GM12892 (cell line): ENCODE results near the gene CDC14A.

ENCODE experiments used
- DNase-seq: peaks from one replicate; pipeline ENCODE4 v3.0.0; 2011; ENCODE audit not compliant: insufficient read length
- FAIRE-seq: peaks from 2 replicates; lab custom pipeline; 2011; peaks lifted over from hg19 to GRCh38; lab: Jason Lieb, UNC
- POLR2A ChIP-seq: IDR thresholded peaks from 2 replicates; pipeline ENCODE4 v1.6.1; 2011; ENCODE audit warnings: low read depth, low read length, control low read depth
- POLR2AphosphoS5 ChIP-seq: IDR thresholded peaks from 2 replicates; pipeline ENCODE4 v1.6.1; 2011; ENCODE audit warnings: low read depth, low read length, control low read depth
- TAF1 ChIP-seq: IDR thresholded peaks from 2 replicates; pipeline ENCODE4 v1.6.1; 2011; ENCODE audit warnings: low read depth, mild to moderate bottlenecking, control low read depth, low read length, borderline replicate concordance

Gene CDC14A

GRCh38 chr1:100528871-100529270 is 176.6 kb downstream of the CDC14A start:
- DNase-seq (no peak), FAIRE-seq (no peak)
- TF ChIP-seq POLR2A (no peak), POLR2AphosphoS5 (no peak), TAF1 (no peak)

GRCh38 chr1:100530141-100530540 is 177.8 kb downstream of the CDC14A start:
- FAIRE-seq (no peak), DNase-seq (no peak)
- TF ChIP-seq POLR2AphosphoS5 (no peak), TAF1 (no peak), POLR2A (no peak)

- TF ChIP-seq POLR2A: no peak
- no peak for TF ChIP-seq TAF1
- TF ChIP-seq POLR2AphosphoS5: no peak
- FAIRE-seq (peak; percentile 82), DNase-seq (no peak)
Measured at GRCh38 chr1:100530880-100531487, 178.7 kb downstream of the CDC14A start.

DNA sequence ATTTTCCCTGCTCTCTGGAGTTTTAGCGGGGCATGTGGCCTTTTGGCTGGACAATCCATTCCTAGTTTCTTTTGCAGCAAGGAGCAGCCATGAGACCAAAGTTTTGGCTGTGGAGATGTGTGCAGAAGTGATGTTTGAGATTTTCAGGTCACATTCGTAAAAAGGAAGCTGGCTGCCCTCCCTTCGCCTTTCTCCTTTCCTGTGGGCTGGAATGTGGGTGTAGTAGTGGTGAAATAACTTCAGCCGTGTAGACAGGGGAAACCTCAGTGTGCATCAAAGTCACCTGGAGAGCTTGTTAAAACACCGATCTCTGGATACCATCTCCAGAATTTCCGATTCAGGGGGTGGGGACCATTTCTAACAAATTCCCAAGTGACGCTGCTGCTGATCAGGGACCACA is 180.3 kb downstream of the CDC14A start:
- DNase-seq: no peak
- no peak for TF ChIP-seq TAF1
- no peak for TF ChIP-seq POLR2AphosphoS5
- no peak for TF ChIP-seq POLR2A
- peak; percentile 66 for FAIRE-seq

- DNase-seq: no peak
- FAIRE-seq: no peak
- TF ChIP-seq POLR2AphosphoS5 (no peak), POLR2A (no peak), TAF1 (no peak)
Measured at GRCh38 chr1:100535264-100535663, 183.0 kb downstream of the CDC14A start.

DNA sequence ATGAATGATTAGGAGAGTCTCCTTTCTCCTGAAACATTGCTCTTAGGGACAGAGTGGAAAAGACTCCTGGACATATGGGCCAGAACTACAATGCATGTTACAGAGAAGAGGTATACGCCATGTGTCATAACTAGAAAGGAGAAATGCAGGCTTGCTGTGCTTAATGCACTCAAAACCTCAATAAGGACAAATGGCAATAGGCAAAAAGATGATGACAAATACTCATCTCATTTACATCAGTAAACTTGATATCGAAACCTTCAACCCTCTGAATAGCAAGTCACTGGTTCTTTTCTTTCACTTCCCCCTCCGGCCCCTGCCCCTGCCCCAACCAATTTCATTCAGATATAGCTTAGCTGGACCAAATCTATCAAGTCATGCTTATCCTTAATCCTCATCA is 183.7 kb downstream of the CDC14A start:
- FAIRE-seq (peak; percentile 94), DNase-seq (no peak)
- TF ChIP-seq POLR2A: no peak
- TF ChIP-seq POLR2AphosphoS5: no peak
- no peak for TF ChIP-seq TAF1

GRCh38 chr1:100538913-100539835 is 186.9 kb downstream of the CDC14A start:
- FAIRE-seq: peak; percentile 21
- DNase-seq: no peak
- TF ChIP-seq POLR2A: no peak

GRCh38 chr1:100539836-100540536 is 187.7 kb downstream of the CDC14A start:
- no peak for DNase-seq
- TF ChIP-seq POLR2AphosphoS5 (no peak), TAF1 (no peak), POLR2A (no peak)

GRCh38 chr1:100542285-100542684 is 190.0 kb downstream of the CDC14A start:
- TF ChIP-seq POLR2AphosphoS5 (no peak), TAF1 (no peak), POLR2A (no peak)
- FAIRE-seq: no peak
- no peak for DNase-seq

More at GRCh38 chr1:100539836-100540536, 187.7 kb downstream of the CDC14A start:
- FAIRE-seq: peak; percentile 53

GRCh38 chr1:100543640-100544039 is 191.3 kb downstream of the CDC14A start:
- TF ChIP-seq POLR2AphosphoS5 (no peak), TAF1 (no peak), POLR2A (no peak)

DNA sequence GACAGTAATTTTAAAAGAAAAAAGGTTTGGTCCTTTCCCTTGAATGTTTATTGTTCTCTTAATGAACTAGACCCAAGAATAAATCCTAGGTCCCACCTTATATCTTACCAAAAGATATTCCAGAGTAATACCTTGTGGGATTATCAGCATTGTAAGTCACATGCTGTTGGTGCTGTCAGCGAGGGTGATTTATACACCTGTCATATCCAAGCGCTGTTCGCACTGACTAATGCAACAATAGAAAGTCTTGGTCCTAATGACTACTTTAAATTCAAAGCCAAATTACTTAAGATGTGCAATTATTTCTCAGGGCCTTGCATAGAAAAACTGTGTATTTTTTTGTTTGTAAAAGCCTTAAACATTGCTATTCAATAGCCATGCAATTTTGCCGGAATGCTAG is 192.5 kb downstream of the CDC14A start:
- TF ChIP-seq POLR2AphosphoS5 (no peak), TAF1 (no peak), POLR2A (no peak)
- no peak for FAIRE-seq
- DNase-seq: no peak

More at GRCh38 chr1:100543640-100544039, 191.3 kb downstream of the CDC14A start:
- FAIRE-seq (peak; percentile 57), DNase-seq (no peak)
